OCI-LY3 (cell line): Measurements from ENCODE around the gene OR6C2.

Experiments used
- H2AFZ ChIP-seq: fragments of 200-600, 300-600 bp; shearing (Covaris generic); 2 replicates; pipeline ENCODE4 v1.6.0; 2014; ENCODE audit warnings: antibody characterized with exemption, low read depth, low read length
- H3K27ac ChIP-seq: fragments of 200-600, 300-600 bp; sonication (generic); 2 replicates; pipeline ENCODE4 v1.5.1; 2014; ENCODE audit warnings: mild to moderate bottlenecking, low read length, moderate library complexity, mixed read lengths
- H3K27me3 ChIP-seq: fragments of 200-600, 300-600 bp; sonication (generic); 2 replicates; pipeline ENCODE4 v1.6.1; 2014; ENCODE audit warnings: low read depth, low read length, mixed read lengths
- H3K36me3 ChIP-seq: fragments of 200-600, 300-600 bp; sonication (generic); replicated peaks from 2 replicates; pipeline ENCODE3; 2014; ENCODE audit warnings: low read depth, low read length, mixed read lengths
- H3K4me1 ChIP-seq: fragments of 300-600, 200-600 bp; sonication (generic); 2 replicates; pipeline ENCODE4 v1.6.1; 2014; ENCODE audit warnings: low read length, mixed read lengths
- H3K4me2 ChIP-seq: fragments of 200-600, 300-600 bp; sonication (generic); 2 replicates; pipeline ENCODE4 v1.6.1; 2014; ENCODE audit warnings: low read length, mixed read lengths
- H3K4me3 ChIP-seq: fragments of 300-600, 200-600 bp; sonication (generic); 2 replicates; pipeline ENCODE4 v1.5.1; 2014; ENCODE audit warnings: antibody characterized with exemption, mild to moderate bottlenecking, low read length, moderate library complexity
- H3K79me2 ChIP-seq: fragments of 300-600, 200-600 bp; shearing (Covaris generic); 2 replicates; pipeline ENCODE4 v1.6.1; 2014; ENCODE audit warnings: mild to moderate bottlenecking, low read length, mixed read lengths
- H3K9ac ChIP-seq: fragments of 300-600, 200-600 bp; shearing (Covaris generic); 2 replicates; pipeline ENCODE4 v1.6.0; 2014; ENCODE audit warnings: mild to moderate bottlenecking, low read length, moderate library complexity
- H3K9me3 ChIP-seq: fragments of 200-600, 300-600 bp; shearing (Covaris generic); 2 replicates; pipeline ENCODE4 v1.6.1; 2014; ENCODE audit warnings: low read length, mixed read lengths; ENCODE audit not compliant: insufficient read depth
- H4K20me1 ChIP-seq: fragments of 200-600, 300-600 bp; sonication (generic); 2 replicates; pipeline ENCODE4 v1.6.1; 2016; ENCODE audit warnings: low read length, mixed read lengths; ENCODE audit not compliant: insufficient read depth
- EZH2phosphoT487 ChIP-seq: fragments of 200-600 bp; shearing (Covaris generic); IDR thresholded peaks from 2 replicates; pipeline ENCODE4 v1.6.1; 2018; ENCODE audit warnings: antibody characterized with exemption, mixed run types, low read depth
- TF ChIP-seq, protein P1 (sequence below): fragments of 200-600, 300-600 bp; sonication (generic); IDR thresholded peaks from 2 replicates; pipeline ENCODE4 v1.5.1; 2014; ENCODE audit warnings: antibody characterized with exemption, low read length, low read depth

Gene OR6C2

DNA sequence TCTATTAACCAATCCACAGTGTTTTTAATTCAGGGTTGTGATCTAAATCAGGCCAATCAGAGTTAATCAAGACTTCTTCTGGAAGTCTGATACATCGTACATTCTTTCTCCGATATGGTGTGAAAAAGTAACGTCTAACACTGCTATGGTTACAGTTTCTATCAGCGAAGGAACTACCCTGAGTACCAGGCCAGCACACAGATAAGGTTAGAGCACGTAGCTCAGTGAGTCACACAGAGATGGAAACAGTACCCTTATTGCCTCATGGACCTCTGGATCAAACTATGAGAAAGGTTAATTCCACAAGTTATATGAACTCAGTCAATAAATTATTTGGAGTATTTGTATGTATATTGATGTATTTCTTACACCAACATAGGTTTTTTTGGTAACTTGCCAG is 51.6 kb downstream of the OR6C2 start:
- H3K9ac ChIP-seq = no peak overlapping the region
- H3K27me3 ChIP-seq = no peaks in the 10 kb centered on the region
- no peaks in the 10 kb centered on the region for H4K20me1 ChIP-seq
- H3K36me3 ChIP-seq = no peaks in the 10 kb centered on the region
- no peak overlapping the region for H2AFZ ChIP-seq
- H3K79me2 ChIP-seq = no peaks in the 10 kb centered on the region
- no peaks in the 10 kb centered on the region for H3K4me1 ChIP-seq
- no peak overlapping the region for H3K4me3 ChIP-seq
- no peaks in the 10 kb centered on the region for H3K9me3 ChIP-seq
- H3K4me2 ChIP-seq = no peak overlapping the region
- TF ChIP-seq EZH2phosphoT487 = no peak
- TF ChIP-seq, protein P1, sequence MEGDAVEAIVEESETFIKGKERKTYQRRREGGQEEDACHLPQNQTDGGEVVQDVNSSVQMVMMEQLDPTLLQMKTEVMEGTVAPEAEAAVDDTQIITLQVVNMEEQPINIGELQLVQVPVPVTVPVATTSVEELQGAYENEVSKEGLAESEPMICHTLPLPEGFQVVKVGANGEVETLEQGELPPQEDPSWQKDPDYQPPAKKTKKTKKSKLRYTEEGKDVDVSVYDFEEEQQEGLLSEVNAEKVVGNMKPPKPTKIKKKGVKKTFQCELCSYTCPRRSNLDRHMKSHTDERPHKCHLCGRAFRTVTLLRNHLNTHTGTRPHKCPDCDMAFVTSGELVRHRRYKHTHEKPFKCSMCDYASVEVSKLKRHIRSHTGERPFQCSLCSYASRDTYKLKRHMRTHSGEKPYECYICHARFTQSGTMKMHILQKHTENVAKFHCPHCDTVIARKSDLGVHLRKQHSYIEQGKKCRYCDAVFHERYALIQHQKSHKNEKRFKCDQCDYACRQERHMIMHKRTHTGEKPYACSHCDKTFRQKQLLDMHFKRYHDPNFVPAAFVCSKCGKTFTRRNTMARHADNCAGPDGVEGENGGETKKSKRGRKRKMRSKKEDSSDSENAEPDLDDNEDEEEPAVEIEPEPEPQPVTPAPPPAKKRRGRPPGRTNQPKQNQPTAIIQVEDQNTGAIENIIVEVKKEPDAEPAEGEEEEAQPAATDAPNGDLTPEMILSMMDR = no peak
- no peak overlapping the region for H3K27ac ChIP-seq

DNA sequence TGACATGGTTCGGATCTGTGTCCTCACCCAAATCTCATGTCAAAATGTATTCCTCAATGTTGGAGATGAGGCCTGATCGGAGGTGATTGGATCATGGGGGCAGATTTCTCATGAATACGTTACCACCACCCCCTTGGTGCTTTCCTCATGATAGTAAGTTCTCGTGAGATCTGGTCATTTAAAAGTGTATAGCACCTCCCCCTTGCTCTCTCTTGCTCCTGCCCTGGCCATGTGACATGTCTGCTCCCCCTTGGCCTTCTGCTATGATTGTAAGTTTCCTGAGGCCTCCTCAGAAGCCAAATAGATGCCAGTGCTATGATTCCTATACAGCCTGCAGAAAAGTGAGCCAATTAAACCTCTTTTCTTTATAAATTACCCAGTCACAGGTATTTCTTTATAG is 55.4 kb downstream of the OR6C2 start:
- TF ChIP-seq, protein P1 = no peak
- TF ChIP-seq EZH2phosphoT487 = no peak
- H3K36me3 ChIP-seq = no peaks in the 10 kb centered on the region
- H3K79me2 ChIP-seq = no peaks in the 10 kb centered on the region
- H3K9ac ChIP-seq = no peak overlapping the region
- no peaks in the 10 kb centered on the region for H3K9me3 ChIP-seq
- H3K4me1 ChIP-seq = no peaks in the 10 kb centered on the region
- H3K27ac ChIP-seq = no peak overlapping the region
- no peaks in the 10 kb centered on the region for H3K27me3 ChIP-seq
- no peak overlapping the region for H2AFZ ChIP-seq
- no peaks in the 10 kb centered on the region for H4K20me1 ChIP-seq
- no peak overlapping the region for H3K4me2 ChIP-seq
- H3K4me3 ChIP-seq = no peak overlapping the region

DNA sequence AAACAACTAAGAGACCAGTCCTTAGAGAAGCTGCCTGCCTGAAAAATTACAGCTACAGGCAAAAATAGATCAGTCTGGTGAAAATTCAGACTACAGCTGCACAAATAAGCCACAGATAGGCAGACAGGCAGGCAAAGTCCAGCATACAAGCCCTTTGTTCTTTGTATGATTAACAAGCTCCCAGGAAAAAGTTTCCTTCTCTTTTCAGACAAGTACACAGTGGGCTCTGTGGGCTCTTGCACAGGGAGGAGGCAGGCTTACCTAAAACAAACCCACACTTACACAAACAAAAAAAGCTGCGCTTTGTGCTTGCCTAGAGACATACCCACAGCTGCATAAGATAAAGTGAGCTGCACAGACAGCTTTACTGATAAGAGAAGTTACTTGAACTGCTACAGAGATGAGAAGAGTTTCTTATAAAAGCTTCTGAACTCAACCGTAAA is 56.0 kb downstream of the OR6C2 start:
- no peaks in the 10 kb centered on the region for H3K36me3 ChIP-seq
- no peak overlapping the region for H2AFZ ChIP-seq
- H4K20me1 ChIP-seq = no peaks in the 10 kb centered on the region
- H3K9ac ChIP-seq = no peak overlapping the region
- H3K27ac ChIP-seq = no peak overlapping the region
- no peaks in the 10 kb centered on the region for H3K79me2 ChIP-seq
- H3K27me3 ChIP-seq = no peaks in the 10 kb centered on the region
- TF ChIP-seq EZH2phosphoT487 = no peak
- TF ChIP-seq, protein P1 = no peak
- H3K4me2 ChIP-seq = no peak overlapping the region
- no peaks in the 10 kb centered on the region for H3K9me3 ChIP-seq
- H3K4me3 ChIP-seq = no peak overlapping the region
- H3K4me1 ChIP-seq = no peaks in the 10 kb centered on the region

DNA sequence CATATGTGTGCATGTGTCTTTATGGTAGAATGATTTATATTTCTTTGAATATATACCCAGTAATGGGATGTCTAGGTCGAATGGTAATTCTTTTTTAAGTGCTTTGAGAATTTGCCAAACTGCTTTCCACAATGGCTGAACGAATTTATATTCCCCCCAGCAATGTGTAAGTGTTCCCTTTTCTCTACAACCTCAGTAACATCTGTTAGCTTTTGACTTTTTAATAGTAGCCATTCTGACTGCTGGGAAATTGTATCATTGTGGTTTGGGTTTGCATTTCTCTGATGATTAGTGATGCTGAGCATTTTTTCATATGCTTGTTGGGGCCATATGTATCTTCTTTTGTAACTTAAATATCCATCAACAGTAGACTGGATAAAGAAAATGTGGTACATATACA is 57.7 kb downstream of the OR6C2 start:
- TF ChIP-seq EZH2phosphoT487 = no peak
- TF ChIP-seq, protein P1 = no peak
- H3K9me3 ChIP-seq = no peaks in the 10 kb centered on the region
- H3K27me3 ChIP-seq = no peaks in the 10 kb centered on the region
- H3K9ac ChIP-seq = no peak overlapping the region
- no peak overlapping the region for H3K4me3 ChIP-seq
- no peak overlapping the region for H3K27ac ChIP-seq
- no peaks in the 10 kb centered on the region for H3K4me1 ChIP-seq
- H3K36me3 ChIP-seq = no peaks in the 10 kb centered on the region
- H3K4me2 ChIP-seq = no peak overlapping the region
- no peaks in the 10 kb centered on the region for H3K79me2 ChIP-seq
- no peak overlapping the region for H2AFZ ChIP-seq
- no peaks in the 10 kb centered on the region for H4K20me1 ChIP-seq
